Activated T-helper 1 cell treated with anti-CD3 and anti-CD28 coated beads, Interleukin-12 subunit alpha, Interleukin-12 subunit beta, Interleukin-2, Interleukin-4 antibody, amounts not matched to agents 30 ng/mL and 10 ng/mL and 1 ng/mL, durations not matched to agents 14 hours and 24 hours and 36 hours (primary cell): ENCODE results near the gene ELP4. TPM values are rescaled to one million over a fixed set of nuclear protein-coding genes. Genes with fewer than 3 reads are reported as not detected.
"Not testable (repeated sequence)": the region's sequence is repeated elsewhere in the genome, so short reads cannot be mapped to it uniquely, and the experiment has no call there.

ENCODE experiments used
- DNase-seq: peaks from one replicate; pipeline ENCODE4 v3.0.0; 2021; ENCODE audit warnings: low spot score
- H3K27ac Mint-ChIP-seq: one replicate; pipeline ENCODE4 v1.8.0; 2021; ENCODE audit warnings: mild to moderate bottlenecking, mixed read lengths
- H3K27me3 Mint-ChIP-seq: one replicate; pipeline ENCODE4 v1.8.0; 2022; ENCODE audit warnings: mild to moderate bottlenecking, moderate library complexity, mixed read lengths; ENCODE audit not compliant: insufficient read depth
- H3K36me3 Mint-ChIP-seq: one replicate; pipeline ENCODE4 v1.8.0; 2021; ENCODE audit warnings: low read depth, mixed read lengths
- H3K4me1 Mint-ChIP-seq: one replicate; pipeline ENCODE4 v1.8.0; 2021; ENCODE audit warnings: low read depth, mixed read lengths
- H3K4me3 Mint-ChIP-seq: one replicate; pipeline ENCODE4 v1.8.0; 2021; ENCODE audit warnings: mild to moderate bottlenecking, moderate library complexity, mixed read lengths
- H3K9me3 Mint-ChIP-seq: one replicate; pipeline ENCODE4 v1.8.0; 2021; ENCODE audit warnings: mixed read lengths
- intact Hi-C: fragments of 100-400 bp; cut with micrococcal nuclease; formaldehyde crosslinking; loops from one replicate; pipeline ENCODE4 v1.15.1; 2024
- total RNA-seq: library from RNA; stranded (reverse); gene quantifications from 2 replicates; pipeline ENCODE4 v1.2.3, GENCODE V29; 2022

Gene ELP4
- total RNA-seq, 1 donor from 2014 or later = 15.1 TPM

- H3K9me3 Mint-ChIP-seq = no peaks in the 10 kb centered on the region
- no peak for DNase-seq
- H3K4me1 Mint-ChIP-seq = peaks cover 5% of the 10 kb centered on the region
- no peaks in the 10 kb centered on the region for H3K36me3 Mint-ChIP-seq
- intact Hi-C loops = loop anchor here (10.0 kb wide), 1 partner anchor 261 kb away; no protein-coding TSS in a partner anchor
- H3K27ac Mint-ChIP-seq = no peak overlapping the region
- H3K27me3 Mint-ChIP-seq = no peaks in the 10 kb centered on the region
- H3K4me3 Mint-ChIP-seq = no peak overlapping the region
Observed at GRCh38 chr11:31656051-31656450, 146.5 kb downstream of the ELP4 start.

GRCh38 chr11:31657091-31657490 is 147.5 kb downstream of the ELP4 start:
- intact Hi-C loops = loop anchor here (10.0 kb wide), 1 partner anchor 262 kb away; no protein-coding TSS in a partner anchor
- DNase-seq = no peak
- Mint-ChIP-seq H3K9me3 (no peaks in the 10 kb centered on the region), H3K27me3 (no peaks in the 10 kb centered on the region), H3K4me3 (no peak overlapping the region), H3K27ac (no peak overlapping the region), H3K36me3 (no peaks in the 10 kb centered on the region), H3K4me1 (peaks cover 5% of the 10 kb centered on the region)

- no peak for DNase-seq
- Mint-ChIP-seq H3K4me3 (no peak overlapping the region), H3K4me1 (no peaks in the 10 kb centered on the region), H3K9me3 (no peaks in the 10 kb centered on the region), H3K27ac (no peak overlapping the region), H3K27me3 (no peaks in the 10 kb centered on the region), H3K36me3 (no peaks in the 10 kb centered on the region)
- intact Hi-C loops = no loop called here
Observed at GRCh38 chr11:31664129-31664528, 154.6 kb downstream of the ELP4 start.

- no peaks in the 10 kb centered on the region for H3K27me3 Mint-ChIP-seq
- DNase-seq = no peak
- H3K4me1 Mint-ChIP-seq = no peaks in the 10 kb centered on the region
- H3K27ac Mint-ChIP-seq = no peak overlapping the region
- H3K9me3 Mint-ChIP-seq = no peaks in the 10 kb centered on the region
- H3K4me3 Mint-ChIP-seq = no peak overlapping the region
- intact Hi-C loops = no loop called here
- no peaks in the 10 kb centered on the region for H3K36me3 Mint-ChIP-seq
Observed at GRCh38 chr11:31664954-31665353, 155.4 kb downstream of the ELP4 start.

GRCh38 chr11:31671681-31672080 is 162.1 kb downstream of the ELP4 start:
- no peak overlapping the region for H3K27ac Mint-ChIP-seq
- DNase-seq = no peak
- H3K36me3 Mint-ChIP-seq = no peaks in the 10 kb centered on the region
- H3K27me3 Mint-ChIP-seq = no peaks in the 10 kb centered on the region
- H3K9me3 Mint-ChIP-seq = no peaks in the 10 kb centered on the region
- intact Hi-C loops = no loop called here
- H3K4me3 Mint-ChIP-seq = no peak overlapping the region
- no peaks in the 10 kb centered on the region for H3K4me1 Mint-ChIP-seq

GRCh38 chr11:31673108-31673507 is 163.5 kb downstream of the ELP4 start:
- intact Hi-C loops, H3K27me3 Mint-ChIP-seq, H3K36me3 Mint-ChIP-seq, H3K4me1 Mint-ChIP-seq, H3K9me3 Mint-ChIP-seq, H3K27ac Mint-ChIP-seq, DNase-seq, H3K4me3 Mint-ChIP-seq: not testable (repeated sequence)

GRCh38 chr11:31676280-31676982 is 166.9 kb downstream of the ELP4 start:
- no peak overlapping the region for H3K27ac Mint-ChIP-seq
- H3K36me3 Mint-ChIP-seq = peaks cover 2% of the 10 kb centered on the region
- no peak for DNase-seq
- intact Hi-C loops = no loop called here
- H3K9me3 Mint-ChIP-seq = peaks cover 3% of the 10 kb centered on the region
- no peaks in the 10 kb centered on the region for H3K4me1 Mint-ChIP-seq
- no peak overlapping the region for H3K4me3 Mint-ChIP-seq
- no peaks in the 10 kb centered on the region for H3K27me3 Mint-ChIP-seq

- Mint-ChIP-seq H3K36me3 (peaks cover 4% of the 10 kb centered on the region), H3K27me3 (no peaks in the 10 kb centered on the region), H3K4me1 (no peaks in the 10 kb centered on the region), H3K4me3 (no peak overlapping the region), H3K9me3 (peaks cover 3% of the 10 kb centered on the region), H3K27ac (no peak overlapping the region)
- intact Hi-C loops = no loop called here
- DNase-seq = no peak
Observed at GRCh38 chr11:31680770-31681169, 171.2 kb downstream of the ELP4 start.

GRCh38 chr11:31687256-31687655 is 177.7 kb downstream of the ELP4 start:
- Mint-ChIP-seq H3K36me3 (peaks cover under 1% of the 10 kb centered on the region), H3K9me3 (no peaks in the 10 kb centered on the region), H3K27ac (no peak overlapping the region), H3K4me1 (no peaks in the 10 kb centered on the region), H3K4me3 (no peak overlapping the region), H3K27me3 (no peaks in the 10 kb centered on the region)
- intact Hi-C loops = no loop called here
- DNase-seq = no peak

- no peaks in the 10 kb centered on the region for H3K9me3 Mint-ChIP-seq
- intact Hi-C loops = no loop called here
- no peaks in the 10 kb centered on the region for H3K36me3 Mint-ChIP-seq
- H3K4me3 Mint-ChIP-seq = no peak overlapping the region
- no peak for DNase-seq
- H3K27me3 Mint-ChIP-seq = no peaks in the 10 kb centered on the region
- no peak overlapping the region for H3K27ac Mint-ChIP-seq
- H3K4me1 Mint-ChIP-seq = no peaks in the 10 kb centered on the region
Observed at GRCh38 chr11:31687861-31688260, 178.3 kb downstream of the ELP4 start.

- Mint-ChIP-seq H3K27ac (no peak overlapping the region), H3K4me3 (no peak overlapping the region), H3K27me3 (no peaks in the 10 kb centered on the region), H3K36me3 (no peaks in the 10 kb centered on the region), H3K9me3 (peaks cover 3% of the 10 kb centered on the region), H3K4me1 (no peaks in the 10 kb centered on the region)
- intact Hi-C loops = no loop called here
- DNase-seq = no peak
Observed at GRCh38 chr11:31689559-31689958, 180.0 kb downstream of the ELP4 start.

- Mint-ChIP-seq H3K27ac (no peak overlapping the region), H3K36me3 (no peaks in the 10 kb centered on the region), H3K4me3 (no peak overlapping the region), H3K4me1 (no peaks in the 10 kb centered on the region), H3K27me3 (no peaks in the 10 kb centered on the region), H3K9me3 (peaks cover 6% of the 10 kb centered on the region)
- intact Hi-C loops = no loop called here
- DNase-seq = no peak
Observed at GRCh38 chr11:31690041-31690440, 180.5 kb downstream of the ELP4 start.

GRCh38 chr11:31690516-31690915 is 180.9 kb downstream of the ELP4 start:
- no peaks in the 10 kb centered on the region for H3K36me3 Mint-ChIP-seq
- no peaks in the 10 kb centered on the region for H3K4me1 Mint-ChIP-seq
- H3K4me3 Mint-ChIP-seq = no peak overlapping the region
- H3K9me3 Mint-ChIP-seq = peaks cover 6% of the 10 kb centered on the region
- intact Hi-C loops = no loop called here
- no peak for DNase-seq
- no peaks in the 10 kb centered on the region for H3K27me3 Mint-ChIP-seq
- H3K27ac Mint-ChIP-seq = no peak overlapping the region

- no peak for DNase-seq
- H3K4me3 Mint-ChIP-seq = no peak overlapping the region
- H3K27ac Mint-ChIP-seq = no peak overlapping the region
- H3K36me3 Mint-ChIP-seq = no peaks in the 10 kb centered on the region
- H3K9me3 Mint-ChIP-seq = peaks cover 6% of the 10 kb centered on the region
- peaks cover 9% of the 10 kb centered on the region for H3K4me1 Mint-ChIP-seq
- intact Hi-C loops = no loop called here
- H3K27me3 Mint-ChIP-seq = no peaks in the 10 kb centered on the region
Observed at GRCh38 chr11:31692466-31692865, 182.9 kb downstream of the ELP4 start.
